ENCODE results near the gene CEP63. TPM values are rescaled to one million over a fixed set of nuclear protein-coding genes. Genes with fewer than 3 reads are reported as not detected.

The CEP63 gene
- total RNA-seq, 1 experiment from 2014 or later: 37.4 TPM

- H3K4me3 Mint-ChIP-seq (ENCODE audit: low read depth, unreplicated experiment): no peak overlapping the region
- CTCF ChIA-PET: interaction anchor here (1.1 to 1.6 kb wide), 2 partner anchors 9 to 20 kb away, joined by 4 to 5 read pairs; no protein-coding TSS in a partner anchor
- H3K27ac Mint-ChIP-seq (ENCODE audit: unreplicated experiment): no peak overlapping the region
- BruUV-seq (replicated peaks): no TSS peak
- no peak for TF ChIP-seq CTCF (IDR thresholded peaks at IDR 0.05; ENCODE audit: unreplicated experiment)
- no peaks in the 10 kb centered on the region for H3K9me3 Mint-ChIP-seq (ENCODE audit: low read depth, unreplicated experiment)
- intact Hi-C loops (cut with micrococcal nuclease; ENCODE audit: unreplicated experiment): no loop called here
- H3K36me3 Mint-ChIP-seq (ENCODE audit: insufficient read depth, unreplicated experiment): no peaks in the 10 kb centered on the region
- no peak for DNase-seq
- no peaks in the 10 kb centered on the region for H3K4me1 Mint-ChIP-seq (ENCODE audit: low read depth, unreplicated experiment)
- peaks cover 90% of the 10 kb centered on the region for H3K27me3 Mint-ChIP-seq (ENCODE audit: unreplicated experiment)
These were observed 121.5 kb downstream of the CEP63 start for GRCh38 chr3:134607054-134608022.

- Mint-ChIP-seq H3K27ac (ENCODE audit: unreplicated experiment) (no peak overlapping the region), H3K4me3 (ENCODE audit: low read depth, unreplicated experiment) (no peak overlapping the region), H3K27me3 (ENCODE audit: unreplicated experiment) (peaks cover 90% of the 10 kb centered on the region), H3K9me3 (ENCODE audit: low read depth, unreplicated experiment) (no peaks in the 10 kb centered on the region), H3K36me3 (ENCODE audit: insufficient read depth, unreplicated experiment) (no peaks in the 10 kb centered on the region), H3K4me1 (ENCODE audit: low read depth, unreplicated experiment) (no peaks in the 10 kb centered on the region)
- no TSS peak for BruUV-seq (replicated peaks)
- DNase-seq: no peak
- intact Hi-C loops (cut with micrococcal nuclease; ENCODE audit: unreplicated experiment): no loop called here
- CTCF ChIA-PET: interaction anchor here (1.1 to 1.6 kb wide), 2 partner anchors 8 to 20 kb away, joined by 4 to 5 read pairs; no protein-coding TSS in a partner anchor
- no peak for TF ChIP-seq CTCF (IDR thresholded peaks at IDR 0.05; ENCODE audit: unreplicated experiment)
These were observed 122.3 kb downstream of the CEP63 start for GRCh38 chr3:134608023-134608770.

DNA sequence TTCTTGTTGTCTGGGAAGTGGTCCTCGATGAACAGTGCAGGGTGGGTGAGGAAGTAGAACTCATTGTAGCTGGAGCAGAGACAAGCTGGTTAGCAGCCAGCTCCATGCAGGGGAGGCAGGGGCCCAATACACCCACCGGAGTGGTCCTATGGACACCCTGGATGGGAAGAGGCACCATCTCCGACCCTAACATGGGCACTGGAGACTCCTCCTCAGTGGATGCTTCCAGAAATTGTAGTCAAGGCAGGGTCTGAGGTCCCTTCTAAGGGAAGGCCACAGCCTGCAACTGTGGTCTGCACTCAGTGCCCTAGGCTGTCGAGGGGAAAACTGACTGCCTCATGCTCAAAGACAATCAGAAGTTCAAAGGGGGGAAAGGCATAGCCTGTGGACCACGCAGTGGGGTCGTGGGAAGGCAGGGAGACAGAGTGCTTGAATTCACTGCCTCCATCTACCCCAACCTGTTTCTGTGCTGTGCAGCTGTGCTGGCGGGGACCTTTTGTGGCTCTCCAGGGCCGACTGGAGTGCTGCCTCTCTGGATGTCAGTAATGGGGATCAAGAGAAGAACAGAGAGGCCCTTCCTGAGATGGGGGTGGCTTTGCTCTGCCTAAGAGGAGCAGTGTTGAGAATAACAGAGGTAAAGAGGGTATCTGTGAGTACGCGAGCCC lies 123.0 kb downstream of the CEP63 start:
- H3K27ac Mint-ChIP-seq (ENCODE audit: unreplicated experiment): no peak overlapping the region
- H3K9me3 Mint-ChIP-seq (ENCODE audit: low read depth, unreplicated experiment): no peaks in the 10 kb centered on the region
- no TSS peak for BruUV-seq (replicated peaks)
- no peak for TF ChIP-seq CTCF (IDR thresholded peaks at IDR 0.05; ENCODE audit: unreplicated experiment)
- peaks cover 94% of the 10 kb centered on the region for H3K27me3 Mint-ChIP-seq (ENCODE audit: unreplicated experiment)
- no peaks in the 10 kb centered on the region for H3K4me1 Mint-ChIP-seq (ENCODE audit: low read depth, unreplicated experiment)
- no peak for DNase-seq
- intact Hi-C loops (cut with micrococcal nuclease; ENCODE audit: unreplicated experiment): no loop called here
- H3K4me3 Mint-ChIP-seq (ENCODE audit: low read depth, unreplicated experiment): no peak overlapping the region
- CTCF ChIA-PET: no interaction called here
- no peaks in the 10 kb centered on the region for H3K36me3 Mint-ChIP-seq (ENCODE audit: insufficient read depth, unreplicated experiment)

DNA sequence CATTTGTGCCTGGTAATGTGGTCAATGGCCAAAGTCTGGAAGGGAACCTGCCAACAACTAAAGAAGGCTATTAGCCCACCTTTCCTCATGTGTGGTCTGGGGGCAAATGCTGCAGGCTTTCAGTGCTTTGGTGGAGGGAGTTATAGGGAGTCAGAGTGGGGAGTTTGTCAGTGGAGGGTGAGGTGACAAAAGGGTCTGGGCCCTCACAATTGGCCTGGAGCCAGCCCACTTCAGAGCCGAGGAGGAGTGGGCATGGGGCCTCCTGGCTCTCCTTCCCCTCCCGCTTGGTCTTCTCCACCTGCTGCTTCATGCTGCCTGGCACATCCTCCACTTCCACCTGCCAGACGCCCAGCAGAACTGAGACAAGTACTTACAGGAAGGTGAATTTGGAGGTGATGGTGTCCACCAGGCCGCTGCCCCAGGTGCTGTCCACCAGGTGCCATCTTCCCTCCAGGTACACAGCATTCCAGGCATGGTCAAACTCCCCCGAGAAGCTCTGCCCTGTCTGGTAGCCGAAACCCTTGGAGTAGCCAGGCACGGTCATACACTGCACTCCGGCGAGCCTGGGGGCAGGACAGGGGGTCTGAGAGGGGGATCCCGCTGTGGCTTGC lies 124.1 kb downstream of the CEP63 start:
- Mint-ChIP-seq H3K27me3 (ENCODE audit: unreplicated experiment) (peaks cover 87% of the 10 kb centered on the region), H3K4me1 (ENCODE audit: low read depth, unreplicated experiment) (no peaks in the 10 kb centered on the region), H3K27ac (ENCODE audit: unreplicated experiment) (no peak overlapping the region), H3K36me3 (ENCODE audit: insufficient read depth, unreplicated experiment) (no peaks in the 10 kb centered on the region), H3K4me3 (ENCODE audit: low read depth, unreplicated experiment) (no peak overlapping the region), H3K9me3 (ENCODE audit: low read depth, unreplicated experiment) (no peaks in the 10 kb centered on the region)
- no peak for DNase-seq
- no TSS peak for BruUV-seq (replicated peaks)
- CTCF ChIA-PET: no interaction called here
- no peak for TF ChIP-seq CTCF (IDR thresholded peaks at IDR 0.05; ENCODE audit: unreplicated experiment)
- intact Hi-C loops (cut with micrococcal nuclease; ENCODE audit: unreplicated experiment): no loop called here
